AG04449 (cell line): ENCODE results near the gene KRTAP17-1.
A peak's percentile ranks its signal among the peaks of the same experiment; 100 is the strongest.
"Not testable (repeated sequence)": the region's sequence is repeated elsewhere in the genome, so short reads cannot be mapped to it uniquely, and the experiment has no call there.

Source experiments
- CTCF ChIA-PET: fragments of 350-600 bp; formaldehyde crosslinking; extraction: SDS; loops from one replicate; lab custom pipeline; 2021; ENCODE audit warnings: antibody characterized with exemption; lab: Yijun Ruan, JAX
- POLR2A ChIA-PET: fragments of 400-600, 350-600 bp; formaldehyde crosslinking; extraction: SDS; loops from one replicate; lab custom pipeline; 2020; ENCODE audit warnings: antibody characterized with exemption, inconsistent platforms; lab: Yijun Ruan, JAX
- DNase-seq: peaks from one replicate; pipeline ENCODE4 v3.0.0-alpha.2; 2010; ENCODE audit warnings: low read depth, low spot score
- H3K4me3 ChIP-seq: 2 replicates; pipeline ENCODE4 v1.5.1; 2011; ENCODE audit warnings: low read depth, mild to moderate bottlenecking, control low read depth, low read length
- CTCF ChIP-seq: IDR thresholded peaks from one replicate; pipeline ENCODE4 v1.5.1; 2011; ENCODE audit warnings: mild to moderate bottlenecking, moderate library complexity, low read length, control low read depth, inconsistent platforms; ENCODE audit not compliant: insufficient read depth; ENCODE audit errors: missing control alignments

KRTAP17-1 gene

DNA sequence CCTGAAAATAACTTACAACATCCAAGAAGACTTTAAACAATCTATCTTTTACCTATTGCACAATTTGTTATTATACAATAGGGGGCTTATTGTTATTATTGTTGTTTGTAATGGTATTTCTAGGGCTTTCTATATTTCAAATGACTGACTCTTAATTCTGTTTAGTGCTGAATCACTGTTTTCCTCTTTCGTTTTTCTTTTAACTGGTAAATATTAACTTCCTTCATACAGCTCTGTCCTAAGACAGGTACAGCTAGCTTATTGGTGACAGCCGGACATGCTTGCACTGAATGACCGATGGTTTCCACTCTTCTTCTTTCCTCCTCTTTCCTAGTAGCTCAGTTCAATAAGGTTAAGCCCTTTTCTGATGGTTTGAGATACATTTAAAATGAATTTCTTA is 28.5 kb downstream of the KRTAP17-1 start:
- H3K4me3 ChIP-seq = no peak overlapping the region
- POLR2A ChIA-PET = no interaction called here
- TF ChIP-seq CTCF = no peak
- CTCF ChIA-PET = interaction anchor here (0.6 kb wide), 1 partner anchor 331 kb away, joined by 3 read pairs; no protein-coding TSS in a partner anchor
- DNase-seq = no peak

DNA sequence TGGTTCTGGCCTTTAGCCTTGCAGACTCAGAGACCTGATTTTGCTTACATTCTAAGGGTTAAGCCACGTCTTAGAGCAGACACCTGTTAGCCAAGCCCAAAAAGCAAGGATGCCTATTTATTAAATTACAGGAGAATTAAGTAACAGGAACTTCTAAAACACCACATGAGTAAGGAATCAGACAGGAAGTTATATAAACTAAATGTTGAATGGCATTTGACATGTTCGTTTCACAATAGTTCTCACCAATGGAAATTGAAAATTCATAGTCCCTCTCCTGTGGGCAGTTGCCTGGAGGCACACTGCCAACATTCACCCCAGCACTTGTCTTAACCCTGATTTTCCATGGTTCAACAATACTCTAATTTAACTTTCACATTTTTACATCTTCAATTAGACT is 31.0 kb downstream of the KRTAP17-1 start:
- DNase-seq = no peak
- no peak overlapping the region for H3K4me3 ChIP-seq
- CTCF ChIA-PET = no interaction called here
- POLR2A ChIA-PET = no interaction called here
- TF ChIP-seq CTCF = no peak

- peak; percentile 34 for DNase-seq
- CTCF ChIA-PET = interaction anchor here (2.0 kb wide), 1 partner anchor 265 kb away, joined by 6 read pairs; no protein-coding TSS in a partner anchor
- POLR2A ChIA-PET = interaction anchor here (0.7 kb wide), 1 partner anchor 14 kb away, joined by 4 read pairs; no protein-coding TSS in a partner anchor
- H3K4me3 ChIP-seq = no peak overlapping the region
- TF ChIP-seq CTCF = no peak
These were observed 31.5 kb downstream of the KRTAP17-1 start for GRCh38 chr17:41284043-41284442.

- ChIA-PET CTCF (interaction anchor here (1.2 kb wide), 1 partner anchor 44 kb away, joined by 5 read pairs; no protein-coding TSS in a partner anchor), POLR2A (no interaction called here)
- no peak for DNase-seq
These were observed 37.1 kb downstream of the KRTAP17-1 start for GRCh38 chr17:41278176-41278955.

DNA sequence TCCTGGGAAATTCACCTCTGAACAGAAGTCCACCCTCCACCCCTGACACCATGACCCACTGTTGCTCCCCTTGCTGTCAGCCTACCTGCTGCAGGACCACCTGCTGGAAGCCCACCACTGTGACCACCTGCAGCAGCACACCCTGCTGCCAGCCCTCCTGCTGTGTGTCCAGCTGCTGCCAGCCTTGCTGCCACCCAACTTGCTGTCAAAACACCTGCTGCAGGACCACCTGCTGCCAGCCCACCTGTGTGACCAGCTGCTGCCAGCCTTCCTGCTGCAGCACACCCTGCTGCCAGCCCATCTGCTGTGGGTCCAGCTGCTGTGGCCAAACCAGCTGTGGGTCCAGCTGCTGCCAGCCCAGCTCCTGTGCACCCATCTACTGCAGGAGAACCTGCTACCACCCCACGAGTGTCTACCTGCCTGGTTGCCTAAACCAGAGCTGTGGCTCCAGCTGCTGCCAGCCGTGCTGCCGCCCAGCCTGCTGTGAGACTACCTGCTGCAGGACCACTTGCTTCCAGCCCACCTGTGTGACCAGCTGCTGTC is 39.8 kb downstream of the KRTAP17-1 start, which contains the start of gene KRTAP9-7:
TSS of gene KRTAP9-7 (plus strand) at position 51 of the 543 bp plus-strand sequence. CDS start at position 51, 0 bp downstream.
- DNase-seq, POLR2A ChIA-PET, H3K4me3 ChIP-seq: not testable (repeated sequence)
- CTCF ChIA-PET = interaction anchor here (1.9 kb wide), 1 partner anchor 10 kb away, joined by 4 read pairs; no protein-coding TSS in a partner anchor

More at GRCh38 chr17:41278176-41278955, 37.1 kb downstream of the KRTAP17-1 start:
- TF ChIP-seq CTCF = no peak
- H3K4me3 ChIP-seq = no peak overlapping the region

GRCh38 chr17:41271858-41272257 is 43.7 kb downstream of the KRTAP17-1 start:
- H3K4me3 ChIP-seq = no peak overlapping the region
- TF ChIP-seq CTCF = no peak
- no peak for DNase-seq
- ChIA-PET POLR2A (no interaction called here), CTCF (interaction anchor here (1.3 kb wide), 1 partner anchor 11 kb away, joined by 3 read pairs; no protein-coding TSS in a partner anchor)

- CTCF ChIA-PET, POLR2A ChIA-PET, DNase-seq, H3K4me3 ChIP-seq: not testable (repeated sequence)
These were observed 44.2 kb downstream of the KRTAP17-1 start for GRCh38 chr17:41271323-41271722.
